HFFc6 (cell line): ENCODE measurements around the gene ATXN7L1. TPM values are rescaled to one million over a fixed set of nuclear protein-coding genes. Genes with fewer than 3 reads are reported as not detected.

Source experiments
- DNase-seq: peaks from one replicate; pipeline ENCODE4 v3.0.0-alpha.2; 2018
- H3K27ac Mint-ChIP-seq: 2 replicates; pipeline ENCODE4 v1.8.0; 2020; ENCODE audit warnings: mild to moderate bottlenecking, mixed read lengths
- H3K27me3 Mint-ChIP-seq: 2 replicates; pipeline ENCODE4 v1.8.0; 2021; ENCODE audit warnings: mild to moderate bottlenecking, moderate library complexity, mixed read lengths; ENCODE audit not compliant: insufficient read depth
- H3K36me3 Mint-ChIP-seq: 2 replicates; pipeline ENCODE4 v1.8.0; 2021; ENCODE audit warnings: low read depth, mixed read lengths
- H3K4me1 Mint-ChIP-seq: 2 replicates; pipeline ENCODE4 v1.8.0; 2020; ENCODE audit warnings: low read depth, mixed read lengths
- H3K4me3 Mint-ChIP-seq: 2 replicates; pipeline ENCODE4 v1.8.0; 2020; ENCODE audit warnings: mild to moderate bottlenecking, moderate library complexity, mixed read lengths
- H3K9me3 Mint-ChIP-seq: 2 replicates; pipeline ENCODE4 v1.8.0; 2020; ENCODE audit warnings: mild to moderate bottlenecking, mixed read lengths
- CTCF ChIP-seq: fragments of 200-600 bp; sonication (generic); IDR thresholded peaks from 2 replicates; pipeline ENCODE4 v1.5.0; 2021; ENCODE audit warnings: antibody characterized with exemption, mild to moderate bottlenecking
- total RNA-seq, 6 experiments: library from RNA; stranded (reverse); fragmentation: NEBNext Ultra II Directional; extraction: Animal tissue kit (Norgen Biotek cat#: 25700); gene quantifications; 2 replicates in 1 of 6; 3 replicates in 5 of 6; pipeline ENCODE4 v1.2.3, GENCODE V29; 2021

The ATXN7L1 gene
- total RNA-seq, 6 experiments from 2014 or later: 8.4 to 11.4 (median 9.8) TPM

DNA sequence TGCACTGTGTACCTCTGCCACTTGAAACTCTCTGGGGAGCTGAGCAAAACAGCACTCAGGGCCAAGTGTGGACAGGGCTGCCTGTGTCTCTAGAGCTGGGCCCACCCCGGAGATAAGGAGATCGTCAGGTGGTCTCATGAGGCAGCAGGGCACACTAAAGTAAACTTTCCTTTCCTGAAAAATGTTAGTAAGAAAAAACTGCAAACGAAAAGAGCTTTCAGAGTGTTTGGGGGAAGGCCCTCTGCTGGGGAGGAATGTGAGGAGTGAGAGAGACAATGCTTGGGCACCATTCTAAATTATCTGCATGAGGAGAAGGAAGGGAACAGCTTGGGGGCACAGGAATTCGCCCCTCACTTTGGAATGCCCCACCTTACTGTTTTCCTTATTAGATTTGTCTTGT, 127.7 kb downstream of the ATXN7L1 start:
- Mint-ChIP-seq H3K4me3 (no peak overlapping the region), H3K27ac (no peak overlapping the region), H3K36me3 (peaks cover 5% of the 10 kb centered on the region; the same call in 1 of the 2 replicates), H3K4me1 (no peaks in the 10 kb centered on the region), H3K9me3 (no peaks in the 10 kb centered on the region), H3K27me3 (no peaks in the 10 kb centered on the region)
- no peak for DNase-seq
- peak; percentile 20; the same call in 1 of the 2 replicates for TF ChIP-seq CTCF

DNA sequence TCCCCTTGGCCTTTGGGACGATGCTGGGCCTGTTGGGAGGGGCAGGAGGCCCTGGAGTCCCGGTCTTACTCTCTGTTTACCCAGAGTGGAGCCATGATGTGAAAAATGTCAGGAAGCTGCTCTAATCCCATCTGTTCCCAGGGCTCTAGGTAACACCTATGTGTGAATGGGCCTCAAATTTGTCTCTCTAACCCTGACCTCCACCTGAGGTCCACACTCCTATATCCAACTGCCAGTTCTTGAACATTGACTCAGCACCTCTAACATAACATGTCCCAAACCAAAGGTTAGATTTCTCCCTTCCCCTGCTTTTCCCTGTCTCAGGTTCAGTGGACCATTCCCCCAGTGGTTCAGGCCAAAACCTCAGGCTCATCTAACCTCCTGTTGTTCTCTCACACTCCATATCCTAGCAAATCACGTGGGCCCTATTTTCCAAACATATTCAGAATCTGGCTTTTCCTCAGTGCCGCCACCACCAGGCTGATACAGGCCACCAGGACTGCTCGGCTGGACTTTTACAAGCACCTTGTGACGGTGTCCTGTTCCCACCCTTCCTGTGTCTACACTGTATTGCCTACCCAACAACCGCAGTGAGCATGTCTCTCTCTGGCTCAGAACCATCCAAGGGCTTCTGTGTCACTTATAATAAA, 130.6 kb downstream of the ATXN7L1 start:
- DNase-seq: no peak
- no peak overlapping the region for H3K4me3 Mint-ChIP-seq

GRCh38 chr7:105744258-105744657, 132.1 kb downstream of the ATXN7L1 start:
- H3K4me1 Mint-ChIP-seq: peaks cover 11% of the 10 kb centered on the region
- H3K36me3 Mint-ChIP-seq: no peaks in the 10 kb centered on the region
- H3K27me3 Mint-ChIP-seq: no peaks in the 10 kb centered on the region
- no peaks in the 10 kb centered on the region for H3K9me3 Mint-ChIP-seq
- no peak for TF ChIP-seq CTCF
- H3K4me3 Mint-ChIP-seq: no peak overlapping the region
- DNase-seq: no peak
- H3K27ac Mint-ChIP-seq: no peak overlapping the region

More for the DNA sequence above, 130.6 kb downstream of the ATXN7L1 start:
- Mint-ChIP-seq H3K9me3 (no peaks in the 10 kb centered on the region), H3K4me1 (no peaks in the 10 kb centered on the region), H3K36me3 (peaks cover 2% of the 10 kb centered on the region; the same call in 1 of the 2 replicates), H3K27ac (no peak overlapping the region), H3K27me3 (no peaks in the 10 kb centered on the region)
- no peak for TF ChIP-seq CTCF

DNA sequence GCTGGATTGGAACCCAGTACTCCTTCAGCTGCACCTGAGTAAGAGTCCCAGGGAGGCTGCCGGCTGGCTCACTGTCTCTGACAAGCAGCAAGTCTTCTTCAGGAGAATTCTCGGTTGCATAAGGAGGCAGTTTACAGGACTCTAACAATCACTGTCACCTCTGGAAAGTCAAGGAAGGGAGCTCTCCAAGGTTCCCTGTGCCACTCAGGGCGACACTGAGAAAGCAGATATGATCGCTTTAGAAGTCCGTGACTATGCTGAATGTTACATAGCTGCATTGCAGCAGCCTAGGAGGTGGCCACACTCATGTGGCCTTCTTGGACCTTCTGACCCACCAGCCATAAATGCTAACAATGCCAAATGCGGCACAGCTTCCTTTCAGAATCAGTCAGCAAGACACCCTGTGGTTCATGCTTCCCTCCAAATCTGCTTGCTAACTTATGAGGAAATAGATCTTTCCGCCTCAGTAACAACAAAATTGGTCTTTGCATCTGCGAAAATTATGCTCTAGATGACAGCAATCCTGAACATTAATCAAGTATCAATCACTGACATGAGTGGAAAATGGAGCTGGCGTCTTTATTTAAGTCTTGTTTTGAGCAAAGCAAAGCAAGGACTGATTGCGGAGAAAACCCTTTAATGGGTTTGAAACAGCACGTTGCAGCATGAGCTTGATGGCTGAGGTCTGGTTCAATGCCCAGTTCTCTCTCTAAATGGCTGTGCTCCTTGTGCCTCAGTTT, 132.9 kb downstream of the ATXN7L1 start:
- no peaks in the 10 kb centered on the region for H3K36me3 Mint-ChIP-seq
- peaks cover 11% of the 10 kb centered on the region for H3K4me1 Mint-ChIP-seq
- peaks cover 3% of the 10 kb centered on the region; the same call in 1 of the 2 replicates for H3K27me3 Mint-ChIP-seq
- H3K27ac Mint-ChIP-seq: no peak overlapping the region
- H3K4me3 Mint-ChIP-seq: no peak overlapping the region
- no peak for TF ChIP-seq CTCF
- H3K9me3 Mint-ChIP-seq: no peaks in the 10 kb centered on the region
- no peak for DNase-seq

DNA sequence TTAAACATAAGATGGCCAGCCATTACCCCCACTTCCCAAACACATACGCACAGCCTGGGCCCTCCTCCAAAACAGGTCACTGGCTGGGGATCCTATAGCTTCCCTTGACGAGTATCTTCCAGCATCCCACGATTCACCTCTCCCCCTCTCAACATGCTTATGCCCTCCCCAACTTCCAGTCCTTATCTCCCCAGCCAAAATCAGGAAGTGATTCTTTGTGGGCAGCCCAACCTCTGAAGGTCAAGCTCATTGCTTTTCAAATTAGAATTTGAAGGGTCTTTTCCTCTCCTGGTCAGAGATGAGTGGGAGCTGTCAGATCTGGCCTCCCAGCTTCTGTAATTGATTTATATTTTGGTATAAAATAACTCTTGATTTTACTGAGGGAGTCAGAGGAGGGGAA, 133.6 kb downstream of the ATXN7L1 start:
- peaks cover 3% of the 10 kb centered on the region; the same call in 1 of the 2 replicates for H3K27me3 Mint-ChIP-seq

More for the DNA sequence above, 133.6 kb downstream of the ATXN7L1 start:
- H3K9me3 Mint-ChIP-seq: no peaks in the 10 kb centered on the region
- H3K27ac Mint-ChIP-seq: no peak overlapping the region
- no peak for TF ChIP-seq CTCF
- DNase-seq: no peak
- peaks cover 11% of the 10 kb centered on the region for H3K4me1 Mint-ChIP-seq
- no peaks in the 10 kb centered on the region for H3K36me3 Mint-ChIP-seq
- H3K4me3 Mint-ChIP-seq: no peak overlapping the region
